NT2/D1 (cell line): ENCODE measurements around the gene GABPB1.

ENCODE experiments used
- DNase-seq: peaks from one replicate; pipeline ENCODE4 v3.0.0-alpha.2; 2011; ENCODE audit warnings: low read depth, low spot score
- H3K27me3 ChIP-seq: 2 replicates; pipeline ENCODE4 v1.6.0; 2011; ENCODE audit warnings: mild to moderate bottlenecking; ENCODE audit not compliant: insufficient read length, insufficient read depth
- H3K36me3 ChIP-seq: 2 replicates; pipeline ENCODE4 v1.6.1; 2011; ENCODE audit warnings: mild to moderate bottlenecking, low read length, mixed read lengths; ENCODE audit not compliant: insufficient read depth, insufficient read length
- H3K4me1 ChIP-seq: 2 replicates; pipeline ENCODE4 v1.5.1; 2011; ENCODE audit not compliant: insufficient read depth, insufficient read length
- H3K4me3 ChIP-seq: 2 replicates; pipeline ENCODE4 v1.5.1; 2011; ENCODE audit warnings: low read depth; ENCODE audit not compliant: insufficient read length
- H3K9ac ChIP-seq: 2 replicates; pipeline ENCODE4 v1.6.0; 2011; ENCODE audit warnings: low read depth; ENCODE audit not compliant: insufficient read length
- H3K9me3 ChIP-seq: 2 replicates; pipeline ENCODE4 v1.5.1; 2011; ENCODE audit warnings: mild to moderate bottlenecking, low read length; ENCODE audit not compliant: insufficient read depth
- SUZ12 ChIP-seq: IDR thresholded peaks from 2 replicates; pipeline ENCODE4 v1.6.1; 2011; ENCODE audit not compliant: insufficient read length, insufficient read depth; ENCODE audit errors: extremely low read depth
- YY1 ChIP-seq: IDR thresholded peaks from 2 replicates; pipeline ENCODE4 v1.6.1; 2011; ENCODE audit not compliant: insufficient read length, insufficient read depth
- ZNF274 ChIP-seq: IDR thresholded peaks from 2 replicates; pipeline ENCODE4 v1.6.1; 2011; ENCODE audit warnings: mild to moderate bottlenecking, low read depth, low read length

GABPB1 gene

DNA sequence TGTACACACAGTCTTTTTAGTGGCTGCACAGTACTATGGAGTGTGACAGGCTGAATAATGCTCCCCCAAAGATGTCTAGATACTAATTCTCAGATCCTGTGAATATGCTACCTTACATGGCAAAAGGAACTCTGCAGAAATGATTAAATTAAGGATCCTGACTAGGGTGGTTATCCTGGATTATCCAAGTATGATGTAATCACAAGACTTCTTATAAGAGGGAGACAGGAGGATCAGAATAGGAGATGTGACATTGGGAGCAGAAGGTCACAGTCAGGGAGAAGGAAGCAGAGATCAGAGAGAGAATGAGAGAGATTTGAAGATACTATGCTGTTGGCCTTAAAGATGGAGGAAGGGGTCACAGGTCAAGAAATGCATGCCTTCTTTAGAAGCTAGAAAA lies 34.5 kb downstream of the GABPB1 start:
- DNase-seq = no peak
- no peaks in the 10 kb centered on the region for H3K27me3 ChIP-seq
- no peak overlapping the region for H3K9ac ChIP-seq
- H3K4me3 ChIP-seq = no peak overlapping the region
- no peak for TF ChIP-seq ZNF274
- TF ChIP-seq SUZ12 = no peak
- H3K36me3 ChIP-seq = peaks cover 3% of the 10 kb centered on the region
- no peaks in the 10 kb centered on the region for H3K9me3 ChIP-seq
- H3K4me1 ChIP-seq = no peaks in the 10 kb centered on the region

GRCh38 chr15:50318697-50319096 lies 36.3 kb downstream of the GABPB1 start:
- H3K9me3 ChIP-seq = no peaks in the 10 kb centered on the region
- no peak overlapping the region for H3K9ac ChIP-seq
- peaks cover 3% of the 10 kb centered on the region for H3K36me3 ChIP-seq
- no peaks in the 10 kb centered on the region for H3K27me3 ChIP-seq
- H3K4me3 ChIP-seq = no peak overlapping the region
- no peak for DNase-seq
- TF ChIP-seq ZNF274 (no peak), SUZ12 (no peak), YY1 (no peak)
- no peaks in the 10 kb centered on the region for H3K4me1 ChIP-seq

- Histone ChIP-seq H3K9ac (no peak overlapping the region), H3K4me1 (no peaks in the 10 kb centered on the region)
- DNase-seq = no peak
Measured at GRCh38 chr15:50315814-50316630, 39.0 kb downstream of the GABPB1 start.

DNA sequence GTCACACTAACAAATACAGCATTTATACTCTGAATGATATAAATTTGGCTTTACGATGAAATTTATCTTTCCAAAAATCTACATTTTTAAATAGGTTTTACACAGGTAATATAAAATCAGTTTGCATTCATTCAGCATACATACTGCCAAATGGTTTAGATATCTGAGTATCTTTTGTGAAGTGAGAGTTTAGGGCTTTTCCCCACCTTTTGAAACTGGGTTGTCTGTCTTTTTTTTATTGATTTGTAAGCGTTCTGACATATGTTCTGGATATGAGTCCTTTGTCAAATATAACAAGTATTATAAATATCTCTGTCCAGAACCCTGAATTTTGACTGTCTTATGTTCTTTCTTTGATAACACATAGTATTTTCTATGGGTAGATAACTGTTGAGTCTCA lies 42.4 kb downstream of the GABPB1 start:
- H3K36me3 ChIP-seq = peaks cover 5% of the 10 kb centered on the region
- H3K4me1 ChIP-seq = no peaks in the 10 kb centered on the region
- TF ChIP-seq YY1 (no peak), SUZ12 (no peak), ZNF274 (no peak)
- no peak overlapping the region for H3K9ac ChIP-seq
- no peak overlapping the region for H3K4me3 ChIP-seq
- H3K27me3 ChIP-seq = no peaks in the 10 kb centered on the region
- DNase-seq = no peak
- H3K9me3 ChIP-seq = peaks cover 10% of the 10 kb centered on the region

More at GRCh38 chr15:50315814-50316630, 39.0 kb downstream of the GABPB1 start:
- no peak overlapping the region for H3K4me3 ChIP-seq
- no peaks in the 10 kb centered on the region for H3K27me3 ChIP-seq
- H3K9me3 ChIP-seq = no peaks in the 10 kb centered on the region
- no peaks in the 10 kb centered on the region for H3K36me3 ChIP-seq
- TF ChIP-seq ZNF274 (no peak), YY1 (no peak), SUZ12 (no peak)

DNA sequence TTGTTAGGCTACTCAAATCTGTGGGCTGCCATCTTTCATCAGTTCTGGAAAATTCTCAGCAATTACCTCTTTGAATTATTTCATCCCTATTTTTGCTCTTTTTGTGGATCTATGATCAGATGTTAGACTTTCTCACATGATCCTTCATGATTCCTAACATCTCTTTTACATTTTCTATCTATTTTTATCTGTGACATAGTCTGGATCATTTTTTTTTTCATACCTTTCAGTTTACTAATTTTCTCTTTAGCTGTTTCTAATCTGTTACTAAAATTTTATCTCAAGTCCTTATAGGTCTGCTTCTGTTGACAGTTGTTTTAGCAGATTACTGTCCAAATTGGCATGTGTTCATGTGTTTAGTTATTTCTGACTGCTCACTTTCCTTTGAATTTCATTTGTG lies 47.2 kb downstream of the GABPB1 start:
- no peak overlapping the region for H3K9ac ChIP-seq
- TF ChIP-seq YY1 (no peak), SUZ12 (no peak), ZNF274 (no peak)
- H3K36me3 ChIP-seq = peaks cover 10% of the 10 kb centered on the region
- no peaks in the 10 kb centered on the region for H3K4me1 ChIP-seq
- DNase-seq = no peak
- peaks cover 10% of the 10 kb centered on the region for H3K9me3 ChIP-seq
- H3K4me3 ChIP-seq = no peak overlapping the region
- no peaks in the 10 kb centered on the region for H3K27me3 ChIP-seq

GRCh38 chr15:50304836-50305235 lies 50.2 kb downstream of the GABPB1 start:
- Histone ChIP-seq H3K27me3 (no peaks in the 10 kb centered on the region), H3K36me3 (peaks cover 30% of the 10 kb centered on the region), H3K9me3 (peaks cover 10% of the 10 kb centered on the region), H3K4me1 (no peaks in the 10 kb centered on the region), H3K4me3 (no peak overlapping the region), H3K9ac (no peak overlapping the region)
- no peak for DNase-seq
- TF ChIP-seq SUZ12 (no peak), ZNF274 (no peak), YY1 (no peak)

DNA sequence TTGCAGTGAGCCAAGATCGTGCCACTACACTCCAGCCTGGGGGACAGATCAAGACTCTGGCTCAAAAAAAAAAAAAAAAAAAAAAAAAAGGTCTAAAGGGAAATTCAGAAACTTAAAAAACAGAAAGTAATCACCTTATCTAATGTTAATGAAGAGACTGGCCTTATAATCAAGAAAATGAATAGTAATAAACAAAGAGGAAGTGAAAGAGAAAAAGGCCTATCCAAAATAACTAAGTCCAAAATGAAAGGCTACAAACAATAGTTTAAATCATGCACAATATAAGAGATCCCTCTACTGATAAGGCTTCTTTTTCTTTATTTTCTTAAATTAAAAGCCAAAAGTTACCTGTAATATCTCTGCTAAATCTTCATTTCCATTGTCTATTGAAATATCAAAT lies 52.4 kb downstream of the GABPB1 start:
- Histone ChIP-seq H3K4me3 (no peak overlapping the region), H3K36me3 (peaks cover 39% of the 10 kb centered on the region), H3K9ac (no peak overlapping the region), H3K4me1 (no peaks in the 10 kb centered on the region), H3K9me3 (no peaks in the 10 kb centered on the region), H3K27me3 (no peaks in the 10 kb centered on the region)
- TF ChIP-seq YY1 = no peak
- no peak for TF ChIP-seq ZNF274
- TF ChIP-seq SUZ12 = no peak
- no peak for DNase-seq
